Sigmoid colon (tissue), 7 donors: ENCODE measurements around the gene BSG. TPM values are rescaled to one million over a fixed set of nuclear protein-coding genes. Genes with fewer than 3 reads are reported as not detected.

Source experiments
- DNase-seq: peaks from one replicate; pipeline ENCODE4 v3.0.0-alpha.2; 2019
- H3K27ac ChIP-seq, 4 donors: fragments of 200-600 bp; sonication (generic); one replicate each; pipeline ENCODE4 v1.5.1; 2016 to 2019; ENCODE audit warnings: mild to moderate bottlenecking in 1 of 4
- H3K27me3 ChIP-seq, 3 donors: fragments of 200-600 bp; sonication (generic); one replicate each; pipeline ENCODE4 v1.5.1; 2019; ENCODE audit warnings: mild to moderate bottlenecking in 1 of 3
- H3K36me3 ChIP-seq, 4 donors: fragments of 200-600 bp; sonication (generic); one replicate each; pipeline ENCODE4 v1.5.1; 2016 to 2019
- H3K4me1 ChIP-seq, 4 donors: fragments of 200-600 bp; sonication (generic); one replicate each; pipeline ENCODE4 v1.5.1; 2017 to 2019
- H3K4me3 ChIP-seq, 4 donors: fragments of 200-600 bp; sonication (generic); one replicate each; pipeline ENCODE4 v1.5.1; 2017 to 2019; ENCODE audit warnings: mild to moderate bottlenecking in 2 of 4, moderate library complexity in 1 of 4
- H3K9me3 ChIP-seq, 4 donors: fragments of 200-600 bp in 3 of 4; sonication (generic) in 3 of 4; one replicate each; pipeline versions ENCODE4 v1.5.1 to v1.6.1; 2013 to 2019
- CTCF ChIP-seq, 4 experiments: fragments of 450-650 bp in 3 of 4; fragments of 200-600 bp in 1 of 4; IDR thresholded peaks; one replicate each; pipeline ENCODE4 v1.5.1; 2016 to 2019; ENCODE audit warnings: antibody characterized with exemption in 4 of 4, mild to moderate bottlenecking in 3 of 4, moderate library complexity in 2 of 4
- EP300 ChIP-seq, 4 donors: sonication (generic); formaldehyde crosslinking; IDR thresholded peaks; one replicate each; pipeline ENCODE4 v1.6.1; 2017; ENCODE audit warnings: antibody characterized with exemption in 4 of 4
- POLR2A ChIP-seq, 2 donors: fragments of 450-650 bp; IDR thresholded peaks; one replicate each; pipeline ENCODE4 v1.6.1; 2016; ENCODE audit warnings: antibody characterized with exemption in 2 of 2, mild to moderate bottlenecking in 2 of 2, moderate library complexity in 2 of 2
- POLR2AphosphoS5 ChIP-seq, 4 donors: sonication (generic); formaldehyde crosslinking; IDR thresholded peaks; one replicate each; pipeline ENCODE4 v1.6.1; 2017; ENCODE audit warnings: antibody characterized with exemption in 4 of 4
- WGBS, 2 donors: extraction: QIAGEN DNeasy Blood & Tissue Kit; methylation state at CpG; one replicate each; pipeline ENCODE4 v1.1.7; 2013; 5-methylcytosine and 5-hydroxymethylcytosine counted together
- intact Hi-C: fragments of 100-400 bp; cut with DNase I; formaldehyde crosslinking; loops from one replicate; pipeline ENCODE4 v1.15.1; 2023
- polyA plus RNA-seq, 3 donors: library from polyadenylated mRNA; stranded (reverse); fragments of 200-250 nt; gene quantifications; one replicate each; pipeline ENCODE4 v1.2.3, GENCODE V29; 2013
- total RNA-seq, 4 donors: library from RNA; depleted of rRNA; stranded (reverse); fragments of >200 nt; gene quantifications; one replicate each; pipeline ENCODE4 v1.1.0, GENCODE V29; 2016
- donor health status: healthy with polysubstance abuse.
- donor health status: Bipolar disorder and iron deficiency.
- donor health status: healthy.

Gene BSG
- total and polyA plus RNA-seq, 7 donors = 218 to 715 (median 475) TPM

GRCh38 chr19:596263-596655 is 23.9 kb downstream of the BSG start:
- no peak for DNase-seq
- Histone ChIP-seq H3K4me1 (peaks cover 0 to under 1% (median 0%) of the 10 kb centered on the region in 4 donors), H3K27ac (no peak overlapping the region), H3K4me3 (no peak overlapping the region), H3K27me3 (peaks cover 8 to 27% (median 11%) of the 10 kb centered on the region in 3 donors), H3K36me3 (no peaks in the 10 kb centered on the region), H3K9me3 (no peaks in the 10 kb centered on the region)
- intact Hi-C loops = no loop called here
- 82 to 89% methylated on average over 16 of the region's 16 CpGs for WGBS, 2 donors
- no peak for TF ChIP-seq EP300 (IDR thresholded peaks at IDR 0.05)
- TF ChIP-seq POLR2AphosphoS5 (IDR thresholded peaks at IDR 0.05) = no peak
- TF ChIP-seq POLR2A (IDR thresholded peaks at IDR 0.05) = no peak
- TF ChIP-seq CTCF (IDR thresholded peaks at IDR 0.05) = no peak

GRCh38 chr19:597406-598315 is 25.3 kb downstream of the BSG start:
- 65 to 76% methylated on average over 18 of the region's 18 CpGs for WGBS, 2 donors
- Histone ChIP-seq H3K4me1 (no peaks in the 10 kb centered on the region), H3K4me3 (no peak overlapping the region), H3K27me3 (peaks cover 0 to 13% (median 0%) of the 10 kb centered on the region in 3 donors), H3K27ac (no peak overlapping the region), H3K9me3 (no peaks in the 10 kb centered on the region), H3K36me3 (no peaks in the 10 kb centered on the region)
- intact Hi-C loops = no loop called here
- DNase-seq = no peak
- no peak for TF ChIP-seq POLR2AphosphoS5 (IDR thresholded peaks at IDR 0.05)
- TF ChIP-seq EP300 (IDR thresholded peaks at IDR 0.05) = no peak
- TF ChIP-seq CTCF (IDR thresholded peaks at IDR 0.05) = no peak
- TF ChIP-seq POLR2A (IDR thresholded peaks at IDR 0.05) = no peak

GRCh38 chr19:601310-601709 is 28.9 kb downstream of the BSG start:
- Histone ChIP-seq H3K4me3 (no peak overlapping the region), H3K4me1 (no peaks in the 10 kb centered on the region), H3K27me3 (no peaks in the 10 kb centered on the region), H3K9me3 (no peaks in the 10 kb centered on the region), H3K36me3 (no peaks in the 10 kb centered on the region), H3K27ac (no peak overlapping the region)
- intact Hi-C loops = no loop called here
- no peak for DNase-seq
- 91% methylated on average over 28 of the region's 28 CpGs for WGBS, 2 donors
- TF ChIP-seq POLR2A (IDR thresholded peaks at IDR 0.05) (no peak), POLR2AphosphoS5 (IDR thresholded peaks at IDR 0.05) (no peak), CTCF (IDR thresholded peaks at IDR 0.05) (no peak), EP300 (IDR thresholded peaks at IDR 0.05) (no peak)

GRCh38 chr19:601790-602189 is 29.4 kb downstream of the BSG start:
- intact Hi-C loops = no loop called here

More at GRCh38 chr19:601790-602189, 29.4 kb downstream of the BSG start:
- no peaks in the 10 kb centered on the region for H3K27me3 ChIP-seq
- H3K4me1 ChIP-seq = no peaks in the 10 kb centered on the region
- no peaks in the 10 kb centered on the region for H3K9me3 ChIP-seq
- TF ChIP-seq EP300 (IDR thresholded peaks at IDR 0.05) = no peak
- no peak for TF ChIP-seq POLR2AphosphoS5 (IDR thresholded peaks at IDR 0.05)
- no peak for TF ChIP-seq CTCF (IDR thresholded peaks at IDR 0.05)
- no peak for TF ChIP-seq POLR2A (IDR thresholded peaks at IDR 0.05)
- no peak overlapping the region for H3K4me3 ChIP-seq
- DNase-seq = no peak
- no peaks in the 10 kb centered on the region for H3K36me3 ChIP-seq
- 61 to 83% methylated on average over 25 of the region's 25 CpGs for WGBS, 2 donors
- no peak overlapping the region for H3K27ac ChIP-seq
